Lower leg skin (tissue), 4 donors: ENCODE data around the gene GABRD. TPM values are rescaled to one million over a fixed set of nuclear protein-coding genes. Genes with fewer than 3 reads are reported as not detected.
"Not testable (repeated sequence)": the region's sequence is repeated elsewhere in the genome, so short reads cannot be mapped to it uniquely, and the experiment has no call there.

ENCODE experiments used
- DNase-seq, 2 donors: peaks; one replicate each; pipeline ENCODE4 v3.0.0-alpha.2; 2019; ENCODE audit warnings: low spot score in 2 of 2
- H3K4me3 ChIP-seq: fragments of 200-600 bp; sonication (generic); 2 replicates; pipeline ENCODE4 v1.5.1; 2017; ENCODE audit warnings: mild to moderate bottlenecking, low read depth; ENCODE audit not compliant: poor library complexity, severe bottlenecking
- CTCF ChIP-seq, 3 donors: fragments of 450-650 bp; IDR thresholded peaks; one replicate each; pipeline ENCODE4 v1.5.1; 2016; ENCODE audit warnings: antibody characterized with exemption in 3 of 3, mild to moderate bottlenecking in 3 of 3, moderate library complexity in 2 of 3
- POLR2A ChIP-seq, 2 donors: fragments of 450-650 bp; IDR thresholded peaks; one replicate each; pipeline ENCODE4 v1.6.1; 2016 to 2017; ENCODE audit warnings: antibody characterized with exemption in 2 of 2, mild to moderate bottlenecking in 1 of 2, moderate library complexity in 1 of 2
- WGBS, 2 donors: methylation state at CpG; one replicate each; pipeline ENCODE4 v1.1.5; 2018; 5-methylcytosine and 5-hydroxymethylcytosine counted together
- intact Hi-C: fragments of 100-400 bp; cut with DNase I; formaldehyde crosslinking; loops from one replicate; pipeline ENCODE4 v1.15.0; 2023; ENCODE audit warnings: low total_unique reads
- total RNA-seq, 4 donors: library from RNA; depleted of rRNA; stranded (reverse); fragments of >200 nt; gene quantifications; one replicate each; pipeline ENCODE4 v1.1.0, GENCODE V29; 2016

Gene GABRD
- total RNA-seq, 4 donors from 2014 or later, result 1.1 to 5.1 (median 2.0) TPM; not detected in 1

- 67 to 86% methylated on average over 11 of the region's 11 CpGs for WGBS, 2 donors
- no peak for DNase-seq
- intact Hi-C loops, result no loop called here
- H3K4me3 ChIP-seq, result no peak overlapping the region
- TF ChIP-seq POLR2A (IDR thresholded peaks at IDR 0.05) (no peak), CTCF (IDR thresholded peaks at IDR 0.05) (no peak)
Measured at GRCh38 chr1:1978108-1978507, 41.0 kb upstream of the GABRD start.

- intact Hi-C loops, H3K4me3 ChIP-seq, DNase-seq: not testable (repeated sequence)
- WGBS, 2 donors, result 85 to 90% methylated on average over 40 to 51 of the region's 51 CpGs
Measured at GRCh38 chr1:1978690-1979481, 40.3 kb upstream of the GABRD start.

GRCh38 chr1:1979482-1980165, 39.5 kb upstream of the GABRD start:
- intact Hi-C loops, result no loop called here
- WGBS, 2 donors, result 89 to 93% methylated on average over 35 to 61 of the region's 61 CpGs
- H3K4me3 ChIP-seq, result no peak overlapping the region
- DNase-seq, result no peak
- TF ChIP-seq CTCF (IDR thresholded peaks at IDR 0.05), result no peak
- no peak for TF ChIP-seq POLR2A (IDR thresholded peaks at IDR 0.05)

- H3K4me3 ChIP-seq, result no peak overlapping the region
- no peak for TF ChIP-seq CTCF (IDR thresholded peaks at IDR 0.05)
- TF ChIP-seq POLR2A (IDR thresholded peaks at IDR 0.05), result no peak
- WGBS, 2 donors, result 91 to 92% methylated on average over 39 to 42 of the region's 42 CpGs
- intact Hi-C loops, result no loop called here
- no peak for DNase-seq
Measured at GRCh38 chr1:1980467-1981141, 38.5 kb upstream of the GABRD start.

GRCh38 chr1:1981142-1981500, 38.0 kb upstream of the GABRD start:
- no peak for DNase-seq
- intact Hi-C loops, result no loop called here
- no peak overlapping the region for H3K4me3 ChIP-seq
- no peak for TF ChIP-seq CTCF (IDR thresholded peaks at IDR 0.05)
- TF ChIP-seq POLR2A (IDR thresholded peaks at IDR 0.05), result no peak
- 90% methylated on average over 26 of the region's 26 CpGs for WGBS, 2 donors

- intact Hi-C loops, DNase-seq, H3K4me3 ChIP-seq: not testable (repeated sequence)
- 84 to 94% methylated on average over 35 to 56 of the region's 73 CpGs for WGBS, 2 donors
Measured at GRCh38 chr1:1981631-1982327, 37.4 kb upstream of the GABRD start.
